WTC11 (cell line): ENCODE measurements around the gene CASP8.

Experiments
- IRF2 ChIP-seq: sonication (generic); formaldehyde crosslinking; IDR thresholded peaks from 2 replicates; pipeline ENCODE4 v1.8.0; 2022; ENCODE audit warnings: low read depth, missing genetic modification reagents, borderline replicate concordance
- JUN ChIP-seq: sonication (generic); formaldehyde crosslinking; IDR thresholded peaks from 2 replicates; pipeline ENCODE4 v1.8.0; 2023; ENCODE audit warnings: mild to moderate bottlenecking, missing genetic modification reagents
- TEAD4 ChIP-seq: sonication (generic); formaldehyde crosslinking; IDR thresholded peaks from 2 replicates; pipeline ENCODE4 v1.8.0; 2022; ENCODE audit warnings: mild to moderate bottlenecking, missing genetic modification reagents
- ZNF263 ChIP-seq: sonication (generic); formaldehyde crosslinking; IDR thresholded peaks from 2 replicates; pipeline ENCODE4 v1.8.1; 2022; ENCODE audit warnings: low read depth, mild to moderate bottlenecking, moderate library complexity, missing genetic modification reagents
- TF ChIP-seq, protein P1 (sequence below): sonication (generic); formaldehyde crosslinking; IDR thresholded peaks from 2 replicates; pipeline ENCODE4 v1.8.0; 2022; ENCODE audit warnings: mild to moderate bottlenecking, missing genetic modification reagents
- TF ChIP-seq, protein P2 (sequence below): sonication (generic); formaldehyde crosslinking; IDR thresholded peaks from 2 replicates; pipeline ENCODE4 v1.8.1; 2023; ENCODE audit warnings: mild to moderate bottlenecking, missing genetic modification reagents, moderate library complexity
- TF ChIP-seq, protein P3 (sequence below): sonication (generic); formaldehyde crosslinking; IDR thresholded peaks from 2 replicates; pipeline ENCODE4 v1.8.0; 2022; ENCODE audit warnings: missing genetic modification reagents
- TF ChIP-seq, protein P4 (sequence below): fragments of 200-600 bp; IDR thresholded peaks from 2 replicates; pipeline ENCODE4 v1.8.0; 2022; ENCODE audit warnings: antibody characterized with exemption

DNA sequence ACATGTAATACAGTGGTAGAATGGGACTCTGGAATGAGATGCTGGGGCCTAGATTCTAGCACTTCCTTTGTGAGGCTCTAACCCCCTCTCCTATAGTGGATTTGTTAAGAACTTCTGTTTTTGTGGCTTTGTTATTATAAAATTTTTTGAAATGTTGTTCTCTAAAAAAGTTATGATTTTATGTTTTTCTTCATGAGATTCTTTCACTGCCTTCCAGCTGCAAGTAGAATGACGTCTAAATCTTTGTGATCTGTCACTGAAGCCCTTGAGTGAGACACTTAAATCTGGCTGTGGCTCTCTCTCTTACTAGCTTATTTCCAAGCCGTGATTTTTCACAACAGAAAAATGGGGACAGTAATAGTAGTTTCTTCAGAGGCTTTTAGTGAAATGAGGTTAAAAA is 1.6 kb downstream of the CASP8 start:
- TF ChIP-seq, protein P1, sequence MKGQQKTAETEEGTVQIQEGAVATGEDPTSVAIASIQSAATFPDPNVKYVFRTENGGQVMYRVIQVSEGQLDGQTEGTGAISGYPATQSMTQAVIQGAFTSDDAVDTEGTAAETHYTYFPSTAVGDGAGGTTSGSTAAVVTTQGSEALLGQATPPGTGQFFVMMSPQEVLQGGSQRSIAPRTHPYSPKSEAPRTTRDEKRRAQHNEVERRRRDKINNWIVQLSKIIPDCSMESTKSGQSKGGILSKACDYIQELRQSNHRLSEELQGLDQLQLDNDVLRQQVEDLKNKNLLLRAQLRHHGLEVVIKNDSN, result no peak
- no peak for TF ChIP-seq ZNF263
- no peak for TF ChIP-seq TEAD4 (CRISPR knock-in tag)
- TF ChIP-seq, protein P2, sequence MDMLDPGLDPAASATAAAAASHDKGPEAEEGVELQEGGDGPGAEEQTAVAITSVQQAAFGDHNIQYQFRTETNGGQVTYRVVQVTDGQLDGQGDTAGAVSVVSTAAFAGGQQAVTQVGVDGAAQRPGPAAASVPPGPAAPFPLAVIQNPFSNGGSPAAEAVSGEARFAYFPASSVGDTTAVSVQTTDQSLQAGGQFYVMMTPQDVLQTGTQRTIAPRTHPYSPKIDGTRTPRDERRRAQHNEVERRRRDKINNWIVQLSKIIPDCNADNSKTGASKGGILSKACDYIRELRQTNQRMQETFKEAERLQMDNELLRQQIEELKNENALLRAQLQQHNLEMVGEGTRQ (CRISPR knock-in tag), result no peak
- no peak for TF ChIP-seq JUN (CRISPR knock-in tag)
- TF ChIP-seq IRF2 (CRISPR knock-in tag), result no peak
- TF ChIP-seq, protein P3, sequence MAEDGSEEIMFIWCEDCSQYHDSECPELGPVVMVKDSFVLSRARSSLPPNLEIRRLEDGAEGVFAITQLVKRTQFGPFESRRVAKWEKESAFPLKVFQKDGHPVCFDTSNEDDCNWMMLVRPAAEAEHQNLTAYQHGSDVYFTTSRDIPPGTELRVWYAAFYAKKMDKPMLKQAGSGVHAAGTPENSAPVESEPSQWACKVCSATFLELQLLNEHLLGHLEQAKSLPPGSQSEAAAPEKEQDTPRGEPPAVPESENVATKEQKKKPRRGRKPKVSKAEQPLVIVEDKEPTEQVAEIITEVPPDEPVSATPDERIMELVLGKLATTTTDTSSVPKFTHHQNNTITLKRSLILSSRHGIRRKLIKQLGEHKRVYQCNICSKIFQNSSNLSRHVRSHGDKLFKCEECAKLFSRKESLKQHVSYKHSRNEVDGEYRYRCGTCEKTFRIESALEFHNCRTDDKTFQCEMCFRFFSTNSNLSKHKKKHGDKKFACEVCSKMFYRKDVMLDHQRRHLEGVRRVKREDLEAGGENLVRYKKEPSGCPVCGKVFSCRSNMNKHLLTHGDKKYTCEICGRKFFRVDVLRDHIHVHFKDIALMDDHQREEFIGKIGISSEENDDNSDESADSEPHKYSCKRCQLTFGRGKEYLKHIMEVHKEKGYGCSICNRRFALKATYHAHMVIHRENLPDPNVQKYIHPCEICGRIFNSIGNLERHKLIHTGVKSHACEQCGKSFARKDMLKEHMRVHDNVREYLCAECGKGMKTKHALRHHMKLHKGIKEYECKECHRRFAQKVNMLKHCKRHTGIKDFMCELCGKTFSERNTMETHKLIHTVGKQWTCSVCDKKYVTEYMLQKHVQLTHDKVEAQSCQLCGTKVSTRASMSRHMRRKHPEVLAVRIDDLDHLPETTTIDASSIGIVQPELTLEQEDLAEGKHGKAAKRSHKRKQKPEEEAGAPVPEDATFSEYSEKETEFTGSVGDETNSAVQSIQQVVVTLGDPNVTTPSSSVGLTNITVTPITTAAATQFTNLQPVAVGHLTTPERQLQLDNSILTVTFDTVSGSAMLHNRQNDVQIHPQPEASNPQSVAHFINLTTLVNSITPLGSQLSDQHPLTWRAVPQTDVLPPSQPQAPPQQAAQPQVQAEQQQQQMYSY (CRISPR knock-in tag), result no peak
- TF ChIP-seq, protein P4, sequence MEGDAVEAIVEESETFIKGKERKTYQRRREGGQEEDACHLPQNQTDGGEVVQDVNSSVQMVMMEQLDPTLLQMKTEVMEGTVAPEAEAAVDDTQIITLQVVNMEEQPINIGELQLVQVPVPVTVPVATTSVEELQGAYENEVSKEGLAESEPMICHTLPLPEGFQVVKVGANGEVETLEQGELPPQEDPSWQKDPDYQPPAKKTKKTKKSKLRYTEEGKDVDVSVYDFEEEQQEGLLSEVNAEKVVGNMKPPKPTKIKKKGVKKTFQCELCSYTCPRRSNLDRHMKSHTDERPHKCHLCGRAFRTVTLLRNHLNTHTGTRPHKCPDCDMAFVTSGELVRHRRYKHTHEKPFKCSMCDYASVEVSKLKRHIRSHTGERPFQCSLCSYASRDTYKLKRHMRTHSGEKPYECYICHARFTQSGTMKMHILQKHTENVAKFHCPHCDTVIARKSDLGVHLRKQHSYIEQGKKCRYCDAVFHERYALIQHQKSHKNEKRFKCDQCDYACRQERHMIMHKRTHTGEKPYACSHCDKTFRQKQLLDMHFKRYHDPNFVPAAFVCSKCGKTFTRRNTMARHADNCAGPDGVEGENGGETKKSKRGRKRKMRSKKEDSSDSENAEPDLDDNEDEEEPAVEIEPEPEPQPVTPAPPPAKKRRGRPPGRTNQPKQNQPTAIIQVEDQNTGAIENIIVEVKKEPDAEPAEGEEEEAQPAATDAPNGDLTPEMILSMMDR, result no peak
